ENCODE data around the gene KIRREL3.

DNA sequence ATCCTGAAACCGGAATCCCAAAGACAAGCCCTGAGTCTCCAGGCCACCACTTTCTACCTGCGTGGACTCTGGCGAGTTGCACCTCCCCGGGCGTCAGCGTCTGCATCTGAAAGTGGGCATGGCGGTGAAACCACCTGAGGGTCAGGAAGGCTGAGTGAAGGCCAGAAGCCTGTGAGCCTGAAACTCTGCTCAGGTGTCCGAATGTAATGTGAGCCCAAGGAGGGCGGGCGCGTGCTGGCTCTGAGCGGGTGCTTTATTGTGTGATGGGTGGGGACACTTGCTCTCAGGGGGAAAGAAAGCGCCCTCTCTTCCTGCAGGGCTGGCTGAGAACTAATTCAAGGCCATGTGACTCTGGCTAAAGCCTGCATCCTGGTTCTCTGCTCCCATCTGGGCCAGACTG lies 509.5 kb downstream of the KIRREL3 start:
- TF ChIP-seq YY1 (IDR thresholded peaks at IDR 0.05; ENCODE audit: insufficient read depth, insufficient read length) (no peak), ZNF274 (IDR thresholded peaks at IDR 0.05; ENCODE audit: low read depth, low read length) (no peak), SUZ12 (IDR thresholded peaks at IDR 0.05; ENCODE audit: extremely low read depth, insufficient read depth, insufficient read length) (no peak)

Measured in NT2/D1 (cell line).